Fibroblast of mammary gland (primary cell): Measurements from ENCODE around the gene ZC3H18.

Source experiments
- DNase-seq: peaks from one replicate; pipeline ENCODE4 v3.0.0-alpha.2; 2010; ENCODE audit warnings: low read depth
- H3K4me3 ChIP-seq: 2 replicates; pipeline ENCODE4 v1.5.1; 2011; ENCODE audit warnings: low read depth, mild to moderate bottlenecking, low read length, moderate library complexity; ENCODE audit not compliant: control insufficient read depth
- TF ChIP-seq, protein P1 (sequence below): conservative IDR thresholded peaks from 2 replicates; pipeline ENCODE4 v1.5.1; 2011; ENCODE audit warnings: low read depth, low read length, inconsistent platforms; ENCODE audit not compliant: control insufficient read depth, insufficient read depth

ZC3H18 gene

DNA sequence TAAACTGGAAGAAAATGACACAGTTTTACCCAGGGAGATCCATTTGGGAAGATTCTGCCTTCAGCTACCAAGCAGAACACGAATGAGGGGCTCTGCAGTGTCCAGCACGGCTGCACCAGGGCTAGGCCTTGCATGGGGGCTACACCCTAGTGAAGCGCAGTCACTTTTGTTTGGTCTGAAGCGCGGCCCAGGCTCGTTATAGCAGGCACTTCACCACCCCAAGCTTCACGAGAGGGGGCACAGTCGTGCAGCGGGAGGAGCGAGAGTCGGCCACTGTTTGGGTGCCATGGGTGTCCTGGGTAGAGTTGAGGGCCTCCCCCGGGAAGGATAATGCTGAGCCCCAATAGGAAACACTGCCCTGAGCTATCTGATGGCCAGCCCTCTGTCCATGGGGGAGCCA lies 46.5 kb downstream of the ZC3H18 start:
- DNase-seq: no peak
- TF ChIP-seq, protein P1, sequence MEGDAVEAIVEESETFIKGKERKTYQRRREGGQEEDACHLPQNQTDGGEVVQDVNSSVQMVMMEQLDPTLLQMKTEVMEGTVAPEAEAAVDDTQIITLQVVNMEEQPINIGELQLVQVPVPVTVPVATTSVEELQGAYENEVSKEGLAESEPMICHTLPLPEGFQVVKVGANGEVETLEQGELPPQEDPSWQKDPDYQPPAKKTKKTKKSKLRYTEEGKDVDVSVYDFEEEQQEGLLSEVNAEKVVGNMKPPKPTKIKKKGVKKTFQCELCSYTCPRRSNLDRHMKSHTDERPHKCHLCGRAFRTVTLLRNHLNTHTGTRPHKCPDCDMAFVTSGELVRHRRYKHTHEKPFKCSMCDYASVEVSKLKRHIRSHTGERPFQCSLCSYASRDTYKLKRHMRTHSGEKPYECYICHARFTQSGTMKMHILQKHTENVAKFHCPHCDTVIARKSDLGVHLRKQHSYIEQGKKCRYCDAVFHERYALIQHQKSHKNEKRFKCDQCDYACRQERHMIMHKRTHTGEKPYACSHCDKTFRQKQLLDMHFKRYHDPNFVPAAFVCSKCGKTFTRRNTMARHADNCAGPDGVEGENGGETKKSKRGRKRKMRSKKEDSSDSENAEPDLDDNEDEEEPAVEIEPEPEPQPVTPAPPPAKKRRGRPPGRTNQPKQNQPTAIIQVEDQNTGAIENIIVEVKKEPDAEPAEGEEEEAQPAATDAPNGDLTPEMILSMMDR: no peak
- H3K4me3 ChIP-seq: no peak overlapping the region

DNA sequence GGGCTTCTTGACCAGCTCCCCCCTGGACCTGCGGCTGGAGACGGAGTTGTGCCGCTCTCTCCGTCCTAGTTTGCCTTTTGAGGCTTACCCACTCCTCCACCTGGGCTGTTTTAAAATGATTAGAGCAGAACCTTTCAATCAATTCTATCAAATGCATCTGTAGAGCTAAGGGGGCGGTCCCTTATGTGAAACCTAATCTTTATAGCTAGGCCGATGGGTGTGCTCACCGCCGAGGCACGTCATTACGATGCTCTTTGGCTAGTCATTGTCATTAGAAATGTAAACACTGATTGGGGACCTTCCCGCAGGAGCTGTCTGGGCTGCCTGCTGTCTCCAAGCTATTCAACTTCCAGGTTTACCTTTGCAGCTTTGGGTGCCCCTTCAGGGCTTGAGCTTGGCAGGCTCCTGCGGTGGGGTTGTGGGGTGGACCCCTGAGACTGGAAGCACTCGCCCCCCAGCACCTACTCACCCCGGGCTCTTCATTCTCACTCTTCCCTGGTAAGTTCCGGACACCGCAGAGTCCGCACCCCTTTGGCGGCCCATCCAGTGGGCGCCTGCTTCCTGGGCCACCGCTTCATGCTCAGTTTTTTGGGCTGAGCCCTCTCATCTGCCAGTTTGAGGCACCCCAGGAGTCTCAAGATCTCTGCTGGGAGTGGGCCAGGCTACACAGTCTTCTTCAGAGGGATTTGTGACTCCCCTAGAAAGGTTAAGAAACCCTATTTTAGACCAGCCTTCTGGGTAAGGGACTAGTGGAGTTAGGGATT lies 47.2 kb downstream of the ZC3H18 start:
- DNase-seq: no peak
- H3K4me3 ChIP-seq: no peak overlapping the region
- TF ChIP-seq, protein P1: no peak

DNA sequence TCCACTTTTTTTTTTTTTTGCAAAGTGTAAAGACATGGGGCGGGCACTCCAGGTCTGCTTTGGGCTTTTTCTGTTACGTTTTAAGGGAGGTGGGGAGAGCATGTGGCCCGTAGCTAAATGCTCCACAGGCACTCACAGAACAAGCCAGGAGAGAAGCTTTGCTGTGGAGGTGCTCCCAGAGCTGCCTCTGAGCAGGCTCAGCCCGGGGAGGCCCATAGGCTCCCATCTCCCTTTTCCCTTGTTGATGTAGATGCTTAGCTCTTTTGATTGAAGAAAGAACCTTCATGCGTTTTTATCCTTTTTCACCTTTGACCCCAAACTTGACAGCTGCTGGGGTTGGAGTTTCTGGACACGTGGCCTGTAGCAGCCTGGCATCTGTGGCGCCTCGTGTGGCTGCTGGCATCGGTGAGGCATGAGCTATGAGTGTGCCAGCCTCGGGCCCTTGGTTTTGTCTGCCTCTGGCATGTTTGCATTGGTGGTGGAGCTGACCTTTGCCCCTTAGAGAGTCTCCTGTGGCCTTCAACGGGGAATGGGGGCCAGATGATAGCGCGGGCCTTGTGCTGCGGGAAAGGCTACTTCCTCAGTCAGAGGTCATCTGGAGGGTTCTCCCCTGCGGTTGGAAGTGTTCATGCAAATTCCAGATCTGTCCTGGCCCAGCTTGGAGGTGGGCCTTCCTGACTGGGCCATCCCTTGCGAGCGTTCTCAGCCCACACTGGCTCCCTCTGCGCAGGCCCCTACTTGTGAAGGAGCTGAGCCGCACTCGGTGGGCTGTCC lies 48.2 kb downstream of the ZC3H18 start:
- H3K4me3 ChIP-seq: no peak overlapping the region
- TF ChIP-seq, protein P1: no peak
- no peak for DNase-seq

DNA sequence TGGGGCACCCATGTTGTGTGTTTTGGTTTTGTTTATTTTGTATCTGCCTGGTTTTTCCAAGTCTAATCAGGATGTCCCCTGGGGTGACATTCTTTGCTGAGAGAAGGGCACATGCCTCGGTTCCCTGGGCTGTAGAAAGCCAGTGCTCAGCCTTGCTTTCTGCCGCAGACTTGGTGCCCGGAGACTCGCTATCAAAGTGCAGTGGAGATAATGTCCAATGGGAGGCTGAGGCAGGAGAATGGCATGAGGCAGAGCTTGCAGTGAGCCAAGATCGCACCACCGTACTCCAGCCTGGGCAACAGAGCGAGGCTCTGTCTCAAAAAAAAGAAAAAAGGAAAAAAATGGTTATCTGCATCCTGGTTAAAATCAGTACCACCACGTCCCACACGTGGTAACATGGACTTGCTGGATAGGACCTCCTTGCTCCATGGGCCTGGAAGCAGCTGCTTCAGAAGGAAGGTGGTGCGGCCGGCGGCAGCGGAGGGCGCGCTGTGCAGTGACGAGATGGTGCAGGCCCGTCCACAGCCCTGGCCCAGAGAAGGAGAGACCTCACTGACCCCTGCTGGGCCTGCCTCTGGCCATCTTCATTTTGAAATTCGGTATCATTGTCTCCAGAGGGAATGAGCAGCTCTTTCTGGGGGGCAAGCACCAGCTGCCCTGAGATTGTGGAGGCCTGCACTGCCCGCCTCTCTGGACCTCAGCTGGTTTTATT lies 48.9 kb downstream of the ZC3H18 start:
- H3K4me3 ChIP-seq: no peak overlapping the region
- TF ChIP-seq, protein P1: no peak
- DNase-seq: no peak

DNA sequence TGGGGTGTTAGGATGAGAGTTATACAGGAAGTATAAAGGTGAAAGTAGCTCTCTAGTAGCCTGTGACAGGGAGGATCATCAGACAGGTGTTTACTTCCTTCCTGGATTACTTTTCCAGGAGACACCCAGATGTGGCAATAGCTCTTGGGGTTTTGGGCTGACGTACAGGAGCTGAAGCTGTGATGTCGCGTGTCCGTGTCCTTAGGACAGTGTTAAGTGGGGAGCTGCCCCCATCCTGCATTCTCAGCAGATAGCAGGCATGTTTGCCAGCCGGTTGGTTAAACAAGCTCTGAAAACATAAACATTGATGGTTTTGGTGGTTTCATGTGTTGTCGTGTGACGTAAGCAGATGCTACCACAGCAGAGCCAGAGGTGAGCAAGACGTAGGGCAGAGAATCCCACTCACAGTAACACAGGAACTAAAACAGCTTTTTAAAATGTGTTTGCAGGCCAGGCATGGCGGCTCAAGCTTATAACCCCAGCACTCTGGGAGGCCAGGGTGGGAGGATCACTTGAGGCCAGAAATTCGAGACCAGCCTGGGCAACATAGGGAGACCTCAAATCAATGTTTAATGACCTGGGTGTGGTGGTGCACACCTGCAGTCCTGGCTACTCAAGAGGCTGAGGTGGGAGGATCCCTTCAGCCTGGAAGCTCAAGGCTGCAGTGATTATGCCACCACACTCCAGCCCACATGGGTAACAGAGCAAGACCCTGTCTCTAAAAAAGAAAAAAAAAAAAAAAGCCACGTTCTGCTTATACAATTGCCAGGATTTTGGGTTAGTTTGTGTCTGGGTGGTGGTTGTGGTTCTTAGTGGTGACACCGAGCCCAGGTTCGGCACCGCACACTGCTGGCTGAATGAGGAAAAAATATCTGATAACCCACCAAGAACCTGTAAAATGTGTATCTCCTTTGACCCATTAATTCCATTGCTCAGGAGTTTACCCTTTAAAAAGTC lies 49.9 kb downstream of the ZC3H18 start:
- peak; percentile 12 for DNase-seq
- no peak overlapping the region for H3K4me3 ChIP-seq
- TF ChIP-seq, protein P1: no peak

DNA sequence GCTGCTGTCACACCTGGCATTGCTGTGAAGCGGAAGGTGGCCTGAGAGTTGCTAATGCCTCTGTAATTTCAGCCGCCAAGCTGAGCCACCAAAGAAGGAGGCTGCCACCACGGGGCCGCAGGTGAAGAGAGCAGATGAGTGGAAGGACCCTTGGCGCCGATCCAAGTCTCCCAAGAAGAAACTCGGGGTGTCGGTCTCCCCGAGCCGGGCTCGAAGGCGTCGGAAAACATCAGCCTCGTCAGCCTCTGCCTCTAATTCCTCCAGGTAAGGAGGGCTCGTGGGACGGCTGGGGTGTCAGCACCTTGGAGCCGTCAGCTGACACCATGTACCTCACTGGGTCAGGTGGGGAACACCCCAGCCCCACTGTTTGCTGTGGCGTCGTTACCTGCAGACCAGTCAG lies 51.9 kb downstream of the ZC3H18 start:
- TF ChIP-seq, protein P1: no peak
- H3K4me3 ChIP-seq: no peak overlapping the region
- DNase-seq: no peak
